Inflammatory macrophage treated with lipopolysaccharide for 1 hour (primary cell): Measurements from ENCODE around the gene CACNA1I.

ENCODE experiments used
- DNase-seq, 2 donors: peaks; one replicate each; pipeline ENCODE4 v3.0.0-alpha.2; 2020 to 2022

Gene CACNA1I

DNA sequence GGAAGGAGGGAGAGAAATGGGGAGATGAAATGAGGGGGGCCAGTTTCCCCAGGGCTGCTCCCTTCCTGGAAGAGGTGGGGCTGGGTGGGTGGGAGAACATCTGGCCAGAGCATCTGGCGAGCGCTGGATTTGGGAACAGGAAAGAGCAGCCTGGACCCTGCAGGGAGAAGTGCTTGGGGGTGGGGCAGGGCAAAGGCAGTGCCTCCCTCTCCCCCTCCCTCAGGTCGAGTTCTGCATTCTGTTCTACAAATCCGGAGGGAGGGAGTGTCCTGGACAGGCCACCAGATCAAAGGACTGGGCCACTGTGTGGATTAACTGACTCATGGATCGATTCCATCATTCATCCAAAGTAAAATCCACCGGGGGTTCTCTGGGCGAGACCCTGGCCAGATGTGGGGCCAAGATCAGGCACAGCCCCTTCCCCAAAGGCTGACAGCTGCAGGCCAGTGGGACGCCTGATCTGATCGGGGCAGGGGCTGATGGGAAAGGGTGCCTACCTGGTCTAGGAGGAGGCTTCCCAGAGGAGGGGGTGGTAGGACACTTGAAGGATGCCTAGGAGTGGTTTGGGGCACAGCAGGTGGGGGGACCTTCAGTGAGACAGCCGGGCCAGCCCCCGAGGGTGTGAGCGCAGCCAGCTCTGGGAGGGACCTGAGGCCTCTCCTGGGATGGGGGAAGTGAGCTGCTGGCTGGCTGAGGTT is 57.5 kb downstream of the CACNA1I start:
- DNase-seq: no peak

DNA sequence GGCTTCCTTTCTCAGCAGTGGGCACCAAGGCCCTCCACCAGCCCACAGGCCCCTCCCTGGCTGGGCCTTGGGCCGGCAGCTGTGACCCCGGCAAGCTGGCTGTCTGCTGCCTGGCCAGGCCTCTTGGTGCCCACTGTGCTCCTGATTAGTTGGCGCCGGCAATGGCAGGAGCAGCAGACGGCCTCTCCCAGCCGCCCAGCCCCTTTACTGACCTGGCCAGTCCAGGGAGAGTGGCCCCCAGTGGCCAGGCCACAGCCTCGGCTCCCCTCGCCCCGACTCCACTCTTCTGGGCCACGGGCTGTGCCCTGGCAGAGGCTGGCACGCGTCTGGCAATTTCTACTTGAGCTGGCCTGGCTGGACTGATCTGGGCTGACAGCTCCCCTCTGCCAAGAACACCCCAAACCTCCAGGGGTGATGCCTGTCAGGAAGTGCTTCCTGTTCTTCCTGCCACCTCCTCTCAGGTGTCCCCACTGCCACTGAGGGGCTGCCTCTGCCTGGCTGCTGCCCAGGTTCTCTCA is 58.1 kb downstream of the CACNA1I start:
- no peak for DNase-seq

DNA sequence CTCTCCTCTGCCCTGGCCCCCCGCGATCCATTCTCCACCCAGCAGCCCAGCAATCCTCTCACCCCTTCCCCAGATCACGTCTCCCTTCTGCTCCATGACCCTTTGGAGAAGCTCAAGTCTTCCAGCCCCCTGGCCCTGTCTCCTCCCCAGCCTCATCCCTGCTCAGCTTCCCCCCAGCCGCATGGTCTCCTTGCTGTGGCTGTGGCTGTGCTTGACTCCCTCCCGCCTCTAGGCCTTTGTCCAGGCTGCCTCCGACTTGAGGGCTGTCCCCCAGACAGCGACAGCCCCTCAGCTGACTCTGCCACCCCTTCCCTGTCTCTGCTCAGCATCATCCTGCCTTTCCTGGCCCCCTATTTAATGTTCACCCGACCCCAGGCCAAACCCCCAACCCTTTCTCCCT is 59.3 kb downstream of the CACNA1I start:
- no peak for DNase-seq

DNA sequence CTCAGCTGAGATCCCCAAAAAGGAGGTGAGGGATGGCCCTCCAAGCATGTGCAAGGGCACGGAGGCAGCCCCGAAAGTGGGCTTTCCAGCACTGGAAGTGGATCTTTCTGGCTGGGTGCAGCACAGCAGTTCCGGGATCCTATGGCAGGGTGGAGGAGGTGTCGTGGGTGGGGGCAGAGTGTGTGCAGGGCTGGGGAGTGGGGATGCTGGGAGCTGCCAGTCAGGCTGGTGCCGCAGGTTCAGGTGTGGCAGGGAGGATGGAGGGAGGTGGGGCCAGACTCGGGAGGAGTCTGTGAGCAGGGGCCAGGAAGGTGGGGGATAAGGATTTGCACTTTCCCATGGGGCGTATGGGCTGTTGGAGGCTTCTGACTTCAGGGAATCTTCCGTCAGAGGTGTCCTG is 60.2 kb downstream of the CACNA1I start:
- no peak for DNase-seq

DNA sequence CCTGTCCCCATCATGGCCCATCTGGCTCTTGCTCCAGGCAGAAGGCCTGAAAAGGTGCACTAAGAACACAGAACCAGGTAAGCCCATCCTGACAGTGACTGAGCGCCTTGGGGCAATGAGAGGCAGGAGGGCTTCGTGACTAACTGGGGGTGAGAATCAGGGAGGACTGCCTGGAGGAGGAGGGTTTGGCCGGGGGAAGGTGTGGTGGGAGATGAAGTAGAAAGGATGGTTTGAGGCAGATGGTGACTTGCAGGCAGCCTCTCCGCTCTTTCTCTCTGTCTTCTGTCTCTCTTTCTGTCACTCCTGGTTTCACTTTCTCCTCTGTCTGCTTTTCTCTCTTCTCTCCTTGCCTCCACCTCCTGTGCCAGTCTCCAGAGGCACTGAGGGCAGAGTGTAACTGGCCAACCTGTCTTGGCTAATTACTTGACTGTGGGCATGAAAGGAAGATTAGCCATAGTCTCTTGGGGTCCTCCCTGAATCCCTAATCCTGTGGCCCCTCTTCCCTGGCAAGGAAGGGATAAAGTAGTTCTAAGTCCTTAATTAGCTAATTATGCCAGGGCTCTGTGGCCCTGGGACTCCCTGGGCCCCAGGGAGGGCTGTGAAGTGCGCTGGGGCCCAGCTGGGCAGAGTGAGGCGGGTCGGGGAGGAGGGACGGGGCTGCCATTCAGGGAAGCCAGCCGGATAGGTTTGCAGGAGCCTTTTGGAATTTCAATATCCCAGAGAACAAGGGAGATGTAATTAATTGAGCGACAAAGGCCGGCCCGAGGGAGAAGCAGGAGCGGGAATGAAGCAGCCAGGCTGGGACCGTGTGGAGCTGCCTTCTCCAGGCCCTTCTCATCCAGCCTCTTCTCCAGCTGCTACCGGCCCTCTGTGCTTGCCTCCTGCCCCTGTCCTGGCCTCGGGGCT is 61.1 kb downstream of the CACNA1I start:
- no peak for DNase-seq

DNA sequence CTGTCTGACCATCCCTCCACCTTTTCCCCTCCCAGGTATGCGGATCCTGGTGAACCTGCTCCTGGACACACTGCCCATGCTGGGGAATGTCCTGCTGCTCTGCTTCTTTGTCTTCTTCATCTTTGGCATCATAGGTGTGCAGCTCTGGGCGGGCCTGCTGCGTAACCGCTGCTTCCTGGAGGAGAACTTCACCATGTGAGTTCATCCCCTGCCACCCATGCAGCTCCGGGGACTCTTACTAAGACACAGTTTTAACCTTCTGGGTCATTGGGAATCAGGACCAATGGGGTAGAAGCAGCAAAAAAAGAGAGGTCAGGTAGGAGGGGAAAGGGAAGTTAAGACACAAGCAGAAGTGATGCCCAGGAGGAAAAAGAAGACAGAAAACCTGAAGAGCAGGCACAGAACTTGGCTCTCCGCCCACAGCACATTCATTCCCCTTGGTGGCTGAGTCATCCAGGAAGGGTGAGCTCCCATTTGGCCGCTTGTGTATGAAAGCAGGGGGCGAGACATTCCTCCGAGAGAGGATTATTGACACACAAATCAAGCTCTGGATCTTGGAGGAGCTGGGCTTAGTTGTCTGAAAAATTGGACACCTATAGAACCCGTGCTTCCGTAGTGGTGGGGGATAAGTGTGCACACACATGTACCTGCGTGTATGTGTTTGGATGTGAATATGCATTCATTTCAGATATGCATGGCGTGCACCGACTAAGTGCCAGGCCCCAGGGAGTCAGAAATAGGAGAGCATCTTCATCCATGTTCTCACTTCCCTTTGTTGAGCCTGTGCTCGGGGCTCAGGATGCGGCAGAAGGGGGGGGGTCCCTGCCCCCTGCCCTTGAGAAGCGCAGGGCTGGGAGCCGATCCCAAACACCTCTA is 64.2 kb downstream of the CACNA1I start:
- no peak for DNase-seq

DNA sequence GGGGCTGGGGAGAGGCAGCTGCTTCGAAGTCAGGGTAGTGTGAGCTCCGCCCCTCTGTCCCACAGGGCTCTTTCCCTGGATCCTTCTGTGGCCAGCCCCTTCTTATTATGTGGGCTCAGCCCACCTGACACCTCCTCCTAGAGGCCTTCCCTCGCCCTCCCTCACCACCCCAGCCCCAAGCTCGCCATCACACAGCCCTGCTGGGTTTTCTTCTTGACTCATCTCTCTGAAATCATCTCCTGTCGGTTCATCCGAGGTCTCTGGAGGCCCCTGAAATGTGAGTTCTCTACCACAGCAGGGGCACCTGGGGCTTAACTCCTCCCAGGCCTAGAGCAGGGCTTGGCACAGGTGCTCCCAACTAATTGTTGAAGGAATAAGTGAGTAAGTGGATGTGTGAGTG is 65.2 kb downstream of the CACNA1I start:
- DNase-seq: no peak

DNA sequence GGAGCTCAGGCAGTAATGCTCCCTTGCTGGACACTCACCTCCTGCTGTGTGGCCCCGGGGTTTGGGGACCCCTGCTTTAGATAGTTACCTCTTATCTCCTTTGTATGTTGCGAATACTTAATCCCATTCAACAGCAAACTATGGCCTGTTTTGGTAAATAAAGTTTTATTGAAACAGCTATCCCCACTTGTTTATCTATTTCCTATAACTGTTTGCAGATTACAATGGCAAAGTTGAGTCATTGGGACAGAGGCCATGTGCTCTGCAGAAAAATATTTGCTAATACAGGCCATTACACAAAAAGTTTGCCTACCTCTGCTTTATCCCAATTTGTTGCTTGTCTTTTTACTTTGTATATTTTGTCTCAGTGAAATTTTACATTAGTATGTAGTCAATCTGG is 68.4 kb downstream of the CACNA1I start:
- DNase-seq: no peak

DNA sequence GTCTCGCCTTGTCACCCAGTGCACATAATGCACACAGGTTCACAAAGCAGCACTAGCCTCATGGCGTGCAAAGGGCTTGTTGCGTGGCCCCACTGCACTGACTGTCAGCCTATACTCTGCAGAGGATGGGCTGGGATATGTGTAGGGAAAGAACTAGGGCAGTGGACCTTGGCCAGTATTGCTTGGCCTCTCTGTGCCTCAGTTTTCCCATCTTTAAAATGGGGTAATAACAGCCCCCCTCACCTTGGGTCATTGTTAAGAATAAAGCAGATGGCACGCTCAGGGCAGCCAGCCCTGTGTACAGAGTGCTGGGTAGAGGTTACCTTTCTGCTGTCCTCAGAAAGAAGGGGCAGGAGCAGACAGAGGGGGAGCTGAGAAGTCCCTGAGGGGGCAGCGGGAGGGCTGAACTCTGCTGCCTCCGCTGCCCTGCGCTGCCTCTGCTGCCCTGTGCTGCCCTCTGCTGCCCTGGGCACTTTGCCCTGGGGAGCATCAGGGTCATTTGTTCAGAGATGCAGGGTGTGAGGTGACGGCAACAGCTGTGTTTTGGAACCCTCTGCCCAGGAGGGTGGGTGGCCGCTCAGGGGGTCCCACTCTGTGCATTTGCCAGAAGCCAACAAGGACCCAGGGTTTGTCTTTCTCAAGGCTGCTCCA is 71.2 kb downstream of the CACNA1I start:
- no peak for DNase-seq

DNA sequence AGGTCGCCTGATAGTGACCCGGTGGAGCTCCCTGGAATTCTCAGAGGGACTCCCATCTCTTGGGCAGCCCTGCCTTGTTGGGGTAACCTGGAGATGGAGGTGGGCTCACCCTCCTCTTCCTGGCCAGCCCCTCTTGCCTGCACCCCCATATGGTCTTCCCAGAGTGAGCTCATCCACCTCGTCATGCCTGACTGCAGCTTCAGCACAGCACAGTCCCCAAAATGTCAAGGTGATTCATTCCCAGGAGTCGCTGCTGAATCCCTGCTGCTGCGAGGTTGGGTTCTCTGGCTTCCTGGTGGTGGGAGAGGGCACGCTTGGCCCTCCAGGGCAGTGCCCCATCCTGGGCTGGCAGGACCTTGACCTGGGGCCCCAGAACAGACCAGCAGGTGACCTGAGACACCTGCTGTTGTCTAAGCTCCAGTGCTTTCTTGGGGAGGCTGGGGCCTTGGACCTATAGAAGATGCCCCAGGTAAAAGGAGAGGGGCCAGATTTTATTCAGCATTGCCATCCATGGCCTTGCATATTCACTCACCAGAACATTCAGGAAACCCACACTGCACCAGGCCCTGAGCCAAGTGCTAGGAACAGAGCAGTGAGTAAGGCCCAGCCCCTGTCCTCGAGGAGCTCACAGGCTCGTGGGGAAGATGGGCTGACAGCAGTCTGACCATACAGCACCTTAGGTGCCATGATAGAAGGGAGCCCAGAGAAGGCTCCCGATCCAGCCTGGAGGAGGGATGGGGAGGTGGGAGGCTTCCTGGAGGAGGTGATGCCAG is 72.9 kb downstream of the CACNA1I start:
- DNase-seq: no peak

DNA sequence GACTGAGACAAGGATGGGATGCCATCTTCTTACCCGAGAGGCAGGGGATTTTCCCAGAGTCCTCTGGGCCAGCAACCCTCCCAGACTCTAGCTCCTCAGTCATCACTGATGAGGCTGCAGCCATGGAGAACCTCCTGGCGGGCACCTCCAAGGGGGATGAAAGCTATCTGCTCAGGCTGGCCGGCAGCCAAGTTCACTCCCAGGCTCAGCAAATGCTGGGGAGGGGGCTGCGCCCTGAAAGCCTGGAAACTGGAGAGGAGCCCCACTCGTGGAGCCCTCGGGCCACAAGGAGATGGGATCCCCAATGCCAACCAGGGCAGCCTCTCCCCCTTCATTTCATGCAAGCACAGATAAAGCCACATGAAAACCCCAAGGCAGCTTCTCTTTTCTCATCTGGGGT is 75.0 kb downstream of the CACNA1I start:
- DNase-seq: no peak

DNA sequence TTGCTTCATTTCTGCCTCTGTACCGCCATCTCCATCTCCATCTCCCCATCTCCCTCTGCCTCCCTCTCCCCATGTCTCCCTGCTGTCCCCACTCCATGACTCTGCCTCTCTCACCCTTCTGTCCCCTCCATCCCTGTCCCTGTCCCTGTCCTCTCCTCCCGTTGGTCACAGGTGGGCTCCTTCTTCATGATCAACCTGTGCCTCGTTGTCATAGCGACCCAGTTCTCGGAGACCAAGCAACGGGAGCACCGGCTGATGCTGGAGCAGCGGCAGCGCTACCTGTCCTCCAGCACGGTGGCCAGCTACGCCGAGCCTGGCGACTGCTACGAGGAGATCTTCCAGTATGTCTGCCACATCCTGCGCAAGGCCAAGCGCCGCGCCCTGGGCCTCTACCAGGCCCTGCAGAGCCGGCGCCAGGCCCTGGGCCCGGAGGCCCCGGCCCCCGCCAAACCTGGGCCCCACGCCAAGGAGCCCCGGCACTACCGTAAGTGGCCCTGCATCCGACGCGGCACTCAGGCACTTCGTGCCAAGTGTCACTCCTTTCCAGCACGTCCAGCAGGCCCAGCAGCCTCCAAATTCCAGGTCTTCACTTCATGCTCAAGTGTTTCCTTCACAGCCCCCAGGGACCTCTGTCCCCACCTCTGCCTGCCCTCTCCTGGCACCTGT is 76.0 kb downstream of the CACNA1I start:
- DNase-seq: no peak

DNA sequence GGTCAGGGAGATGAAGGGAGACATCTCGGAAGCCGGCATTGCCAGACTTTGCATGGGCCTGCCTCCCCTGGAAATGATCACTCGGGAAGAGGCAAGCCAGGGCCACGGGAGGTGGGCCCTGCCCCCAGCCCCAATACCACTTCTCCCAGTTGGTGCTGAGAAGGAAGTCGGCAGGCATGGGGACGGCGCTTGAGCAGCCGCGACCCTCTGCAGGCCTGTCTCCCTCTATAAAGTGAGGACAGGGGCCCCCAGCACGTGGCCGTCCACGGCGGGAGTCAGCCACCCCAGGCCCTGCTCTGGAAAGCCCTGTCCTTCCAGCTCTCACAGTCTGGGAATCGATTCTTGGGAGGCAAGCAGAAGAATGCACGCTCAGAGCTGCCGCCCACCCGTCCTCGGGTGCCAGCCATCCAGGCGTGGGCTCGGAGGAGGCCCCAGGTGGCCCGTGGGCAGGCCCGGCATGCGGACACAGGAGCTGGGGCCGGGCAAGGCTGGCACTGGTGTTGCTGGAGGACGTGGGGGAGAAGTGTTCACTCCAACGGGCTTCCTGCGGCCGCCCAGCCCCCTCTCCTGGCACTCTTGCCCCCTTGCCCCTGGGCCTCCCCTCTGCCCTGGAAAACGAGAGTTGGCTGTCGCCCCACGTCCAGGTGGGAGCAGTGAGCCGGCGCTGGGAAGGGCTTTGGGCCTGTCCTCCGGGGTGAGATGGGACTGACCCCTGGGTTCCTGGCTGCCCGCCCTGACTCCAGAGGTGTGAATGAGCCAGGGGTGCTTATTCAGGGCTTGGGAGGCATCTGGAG is 77.5 kb downstream of the CACNA1I start:
- no peak for DNase-seq

DNA sequence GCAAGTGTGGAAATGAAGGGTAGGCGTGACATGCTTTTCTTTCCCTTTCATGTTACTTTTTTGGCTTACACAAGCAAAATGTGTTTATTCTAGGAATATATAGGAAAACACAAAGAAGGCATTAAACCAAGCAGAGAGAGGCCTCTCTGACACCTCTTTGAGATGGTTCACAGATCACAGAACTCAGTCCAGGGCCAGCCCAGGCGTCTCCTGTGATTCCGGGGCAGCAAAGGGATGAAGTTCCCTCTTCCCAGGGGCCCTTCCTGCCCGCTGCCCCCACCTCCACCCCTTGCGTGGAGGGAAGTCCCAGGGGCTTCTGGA is 78.0 kb downstream of the CACNA1I start:
- no peak for DNase-seq

DNA sequence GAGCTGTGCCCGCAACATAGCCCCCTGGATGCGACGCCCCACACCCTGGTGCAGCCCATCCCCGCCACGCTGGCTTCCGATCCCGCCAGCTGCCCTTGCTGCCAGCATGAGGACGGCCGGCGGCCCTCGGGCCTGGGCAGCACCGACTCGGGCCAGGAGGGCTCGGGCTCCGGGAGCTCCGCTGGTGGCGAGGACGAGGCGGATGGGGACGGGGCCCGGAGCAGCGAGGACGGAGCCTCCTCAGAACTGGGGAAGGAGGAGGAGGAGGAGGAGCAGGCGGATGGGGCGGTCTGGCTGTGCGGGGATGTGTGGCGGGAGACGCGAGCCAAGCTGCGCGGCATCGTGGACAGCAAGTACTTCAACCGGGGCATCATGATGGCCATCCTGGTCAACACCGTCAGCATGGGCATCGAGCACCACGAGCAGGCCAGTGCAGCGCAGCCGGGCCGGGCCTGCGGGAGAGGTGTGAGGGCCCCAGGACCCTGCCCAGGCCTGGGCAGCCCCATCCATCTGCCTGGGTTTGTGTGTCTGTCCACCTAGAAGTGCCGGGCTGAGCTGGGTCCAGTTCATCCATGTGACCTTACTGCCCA is 79.0 kb downstream of the CACNA1I start:
- no peak for DNase-seq

DNA sequence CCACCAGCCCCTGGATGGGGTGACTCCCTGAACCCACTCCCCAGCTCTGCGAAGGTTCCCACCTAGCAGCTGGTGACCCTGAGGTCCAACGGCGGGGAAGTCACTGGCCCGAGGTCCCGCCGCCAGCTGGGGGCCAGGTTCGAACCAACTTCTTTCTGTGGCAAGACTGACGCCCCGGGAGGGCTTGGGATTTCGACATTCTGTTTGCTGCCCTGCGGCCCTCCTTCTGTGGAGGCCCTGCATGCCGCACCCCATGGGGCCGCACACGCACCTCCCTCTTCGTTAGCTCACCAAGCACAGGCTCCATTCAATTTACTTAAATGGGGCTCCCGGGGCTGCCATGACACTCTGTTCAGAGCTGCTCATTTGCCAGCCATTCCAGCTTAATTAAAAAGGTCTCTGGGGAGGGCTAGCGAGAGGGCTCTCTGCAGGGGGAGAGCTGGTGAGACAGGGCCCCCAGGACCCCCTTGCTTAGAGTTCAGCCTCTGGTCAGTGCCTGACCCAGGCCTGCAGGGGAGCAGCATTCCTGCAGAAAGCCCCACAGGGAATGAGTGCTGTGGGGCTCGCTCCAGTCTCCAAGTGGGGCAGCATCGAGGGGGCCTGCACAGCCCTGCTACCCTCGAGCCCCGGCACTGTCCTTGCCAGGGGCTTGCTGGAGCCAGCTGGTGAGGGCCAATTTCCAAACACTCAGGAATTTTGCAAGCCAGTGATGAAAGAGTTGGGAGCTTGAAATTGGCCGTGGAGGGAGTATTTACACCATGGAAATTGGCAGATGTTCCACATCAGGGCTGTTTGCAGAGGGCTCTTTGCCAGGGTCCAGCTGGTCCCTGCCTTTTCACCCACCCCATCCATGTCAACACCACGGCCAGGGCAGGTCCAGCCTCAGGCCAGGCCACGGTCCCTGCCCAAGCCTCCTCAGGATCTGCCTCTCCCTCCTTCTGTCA is 80.8 kb downstream of the CACNA1I start:
- DNase-seq: no peak

DNA sequence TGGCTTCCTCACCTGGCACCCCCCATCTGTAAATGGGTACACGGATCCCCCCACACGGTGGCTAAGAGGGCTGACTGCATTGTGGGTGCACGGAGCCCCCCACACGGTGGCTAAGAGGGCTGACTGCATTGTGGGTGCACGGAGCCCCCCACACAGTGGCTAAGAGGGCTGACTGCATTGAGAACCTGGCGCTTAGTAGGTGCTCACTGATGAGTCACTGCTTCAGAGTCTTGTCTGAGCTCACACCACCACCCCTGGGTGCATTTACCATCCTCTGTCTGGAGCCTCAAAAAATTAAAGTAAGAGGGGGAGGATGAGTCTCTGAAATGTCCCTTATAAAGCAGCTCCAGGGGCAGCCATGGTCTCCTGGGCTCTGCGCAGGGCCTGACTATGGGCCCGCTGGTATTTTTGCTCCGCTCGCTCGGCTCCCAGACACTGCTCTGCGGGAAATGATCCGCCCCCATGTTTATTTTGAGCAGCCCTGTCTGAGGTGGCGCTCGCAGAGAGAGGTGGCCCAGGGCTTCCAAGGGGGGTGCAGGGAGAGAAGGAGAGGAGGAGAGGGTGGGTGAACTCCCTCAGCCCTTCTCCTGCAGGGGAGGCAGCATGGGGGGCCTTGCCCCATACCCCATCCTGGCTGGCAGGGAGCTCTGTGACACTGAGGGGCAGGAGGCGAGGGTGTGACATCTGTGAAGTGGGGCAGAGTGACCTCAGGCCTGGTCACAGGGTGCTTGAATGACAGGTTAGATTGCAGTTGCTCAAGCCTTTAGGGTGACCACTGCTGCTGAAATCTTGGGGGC is 82.6 kb downstream of the CACNA1I start:
- DNase-seq: no peak

DNA sequence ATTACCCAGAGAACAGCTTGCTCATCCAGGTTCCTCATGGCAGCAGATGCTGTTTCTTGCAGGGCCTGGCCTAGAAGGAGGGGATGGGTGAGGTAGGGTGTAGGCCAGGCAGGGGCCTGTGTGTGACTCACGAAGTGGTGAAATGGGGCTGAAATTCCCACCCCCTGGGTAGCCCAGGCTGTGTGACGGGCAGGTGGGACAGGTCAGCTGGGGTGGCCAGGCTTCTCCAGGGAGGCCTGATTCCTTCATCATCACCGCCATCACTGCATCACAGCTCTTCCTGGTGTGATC is 83.2 kb downstream of the CACNA1I start:
- no peak for DNase-seq
